HG03095 (cell line): ENCODE measurements around the gene GCAT.
A peak's percentile ranks its signal among the peaks of the same experiment; 100 is the strongest.

ENCODE experiments used
- ATAC-seq: cut with Tn5 transposase; IDR thresholded peaks from one replicate; pipeline ENCODE4 v1.9.1; 2021; ENCODE audit warnings: moderate library complexity; ENCODE audit not compliant: unreplicated experiment

GCAT gene

DNA sequence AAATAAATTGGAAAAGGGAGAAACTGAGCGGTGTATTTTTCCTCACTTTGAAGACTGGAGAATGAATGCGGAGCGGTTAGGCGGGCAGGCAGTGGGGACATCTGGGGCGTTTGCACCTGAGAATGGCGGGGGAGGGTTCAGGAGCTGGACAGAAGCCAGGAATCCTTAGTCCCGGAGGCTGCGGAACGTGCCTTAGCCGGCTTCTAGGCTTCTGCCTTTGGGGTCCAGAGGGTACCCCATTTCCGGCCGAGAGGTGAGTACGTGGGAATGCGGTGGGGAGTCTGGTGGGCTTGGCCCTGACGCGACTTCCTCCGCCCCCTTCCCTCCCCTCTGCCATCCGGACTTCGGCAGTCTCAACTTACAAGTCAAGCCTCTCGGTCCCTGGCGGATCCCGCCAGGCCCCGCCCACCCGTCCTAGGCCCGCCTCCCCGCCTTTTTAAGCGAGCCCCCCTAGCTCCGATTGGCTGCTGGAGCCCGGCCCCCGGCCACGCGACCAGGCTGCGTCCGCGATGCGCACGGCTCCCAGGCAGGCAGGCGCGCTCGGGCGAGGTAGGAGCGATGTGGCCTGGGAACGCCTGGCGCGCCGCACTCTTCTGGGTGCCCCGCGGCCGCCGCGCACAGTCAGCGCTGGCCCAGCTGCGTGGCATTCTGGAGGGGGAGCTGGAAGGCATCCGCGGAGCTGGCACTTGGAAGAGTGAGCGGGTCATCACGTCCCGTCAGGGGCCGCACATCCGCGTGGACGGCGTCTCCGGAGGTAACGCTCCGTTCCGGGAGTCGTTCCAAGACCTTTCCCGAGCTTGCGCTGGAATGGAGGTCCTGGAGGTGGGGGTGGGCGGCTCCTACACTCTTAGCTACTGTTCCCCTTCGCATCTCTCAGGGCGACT is at the start of gene GCAT:
Gene GCAT (plus strand): TSS at position 525 of the 884 bp plus-strand sequence. CDS start 34 bp downstream, at position 559.
- ATAC-seq, result peak; percentile 76

DNA sequence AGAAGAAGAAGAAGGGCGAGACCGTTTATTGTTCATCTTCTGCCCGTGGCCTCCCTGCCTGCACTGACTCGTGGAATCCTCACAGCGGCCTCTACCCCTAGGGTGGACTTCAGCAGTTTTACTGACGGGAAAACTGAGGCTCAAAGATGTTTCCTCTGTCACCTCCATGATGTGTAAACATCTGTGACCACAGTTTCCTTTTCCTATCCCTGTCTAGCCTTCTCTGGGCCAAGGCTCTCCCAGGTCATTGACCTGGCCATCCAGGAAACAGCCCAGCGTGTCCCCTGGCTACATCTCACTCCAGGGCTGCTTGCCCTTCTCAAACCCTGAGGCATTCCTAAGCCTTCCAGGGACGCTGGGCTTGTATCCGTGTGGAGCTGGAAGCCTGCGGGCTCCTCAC is 49.0 kb upstream of the GCAT start:
- ATAC-seq, result no peak

DNA sequence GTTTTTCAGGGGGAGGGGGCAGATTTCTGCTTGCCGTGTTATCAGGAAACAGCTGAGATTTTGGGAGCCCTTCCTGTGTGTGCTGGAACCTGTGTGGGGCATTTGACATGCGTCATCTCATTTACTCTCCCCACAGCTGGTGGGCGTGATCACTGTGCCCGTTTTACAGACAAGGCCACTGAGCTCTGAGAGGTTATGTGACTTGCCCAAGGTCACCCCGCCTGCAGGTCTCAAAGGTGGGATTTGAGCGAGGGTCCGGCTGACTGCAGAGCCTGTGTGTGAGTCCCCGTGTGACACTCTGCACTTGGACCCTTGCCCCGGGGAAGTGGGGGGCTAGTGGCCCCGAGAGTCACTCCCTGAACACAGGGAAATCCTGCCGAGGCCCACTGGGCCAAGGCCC is 48.5 kb upstream of the GCAT start:
- no peak for ATAC-seq

DNA sequence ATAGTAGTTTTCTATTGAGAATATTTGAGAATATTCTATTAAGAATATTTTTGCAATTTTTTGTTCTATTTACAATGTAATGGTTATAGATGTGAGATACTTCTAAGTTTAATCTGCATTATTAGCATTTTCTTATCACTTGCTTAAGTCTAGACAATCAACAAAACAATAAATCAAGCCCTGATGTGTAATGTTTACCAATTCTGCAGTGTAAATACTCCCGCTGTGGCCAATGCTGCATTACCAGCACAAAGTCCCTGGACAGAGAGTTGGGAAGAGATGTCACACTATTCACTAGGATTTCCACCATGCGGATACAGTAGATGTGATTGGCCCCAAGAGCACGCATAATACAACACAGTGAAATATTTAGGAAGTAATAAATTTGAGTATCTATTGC is 47.6 kb upstream of the GCAT start:
- ATAC-seq, result no peak

DNA sequence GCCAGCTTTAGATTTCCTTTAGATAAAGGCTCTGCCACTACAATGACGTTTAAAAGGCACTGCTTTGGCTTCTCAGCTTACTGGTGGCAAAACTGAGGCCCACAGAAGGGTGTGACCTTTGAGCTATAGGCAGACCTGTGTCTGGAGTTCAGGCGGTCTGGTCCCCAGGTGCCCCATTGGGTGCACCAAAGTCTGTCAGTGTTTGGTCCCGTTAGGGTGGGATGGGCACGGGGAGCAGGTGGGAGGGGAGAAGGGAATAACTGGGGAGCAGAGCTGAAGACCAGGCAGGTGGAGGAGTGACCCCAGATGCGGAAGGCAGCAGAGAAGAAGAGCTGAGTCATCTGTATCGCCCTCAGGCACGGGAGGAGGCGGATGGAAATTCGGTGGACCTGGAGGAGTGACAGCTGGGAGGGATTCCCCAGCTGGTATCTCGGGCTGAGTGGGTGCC is 45.3 kb upstream of the GCAT start:
- no peak for ATAC-seq

DNA sequence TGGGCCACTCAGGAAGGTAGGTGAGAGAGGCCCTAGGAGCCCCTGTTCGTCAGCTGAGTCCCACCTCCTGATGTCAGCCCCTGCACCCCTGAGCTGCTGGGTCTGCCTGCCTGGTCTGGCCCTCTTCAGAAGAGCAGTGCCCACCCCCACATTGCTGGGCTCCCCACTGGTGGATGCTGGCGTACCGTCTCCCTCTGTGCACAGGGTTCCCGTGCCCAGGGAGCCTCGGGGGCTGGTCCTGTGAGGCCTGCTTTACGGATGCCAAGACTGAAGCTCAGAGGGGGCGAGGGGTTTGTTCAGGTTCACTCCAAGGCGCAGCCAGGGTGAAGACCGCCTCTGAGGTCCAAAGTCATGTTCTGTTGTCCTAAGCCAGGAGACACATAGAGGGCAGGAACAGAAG is 44.7 kb upstream of the GCAT start:
- ATAC-seq, result no peak

DNA sequence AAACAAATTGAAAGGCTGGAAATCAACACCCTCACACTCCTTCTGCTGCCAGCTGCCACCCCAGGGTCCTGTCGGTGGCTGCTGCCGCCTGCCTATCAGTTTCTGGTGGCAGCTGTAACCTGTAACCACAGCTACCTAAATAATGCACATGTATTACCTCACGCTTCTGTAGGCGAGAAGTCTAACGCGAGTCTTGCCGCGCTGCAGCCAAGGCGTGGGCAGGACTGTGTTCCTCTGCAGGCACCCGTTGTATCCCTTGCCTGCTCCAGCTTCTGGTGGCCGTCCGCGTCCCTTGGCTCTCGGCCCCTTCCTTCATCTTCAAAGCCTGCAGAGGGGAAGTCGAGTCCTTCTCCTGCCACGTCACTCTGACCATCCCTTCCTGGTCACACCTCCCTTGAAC is 44.1 kb upstream of the GCAT start:
- ATAC-seq, result no peak

DNA sequence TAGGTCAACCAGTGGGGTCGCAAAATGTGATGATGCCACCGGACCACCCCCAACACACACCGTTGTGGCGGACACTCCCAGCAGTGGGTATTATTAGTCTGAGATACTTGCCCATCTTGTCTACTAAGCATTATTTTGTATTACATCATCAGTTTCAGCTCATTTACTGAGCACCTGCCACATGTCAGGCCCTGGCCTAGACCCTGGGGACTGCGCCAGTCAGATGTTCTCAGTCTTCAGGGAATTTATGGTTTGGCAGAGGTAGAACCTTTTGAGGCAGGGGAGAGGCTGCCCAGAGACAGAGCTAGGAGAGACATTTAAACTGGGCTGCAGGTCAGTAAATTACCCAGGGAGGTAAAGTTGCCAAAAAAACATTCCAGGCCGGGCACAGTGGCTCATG is 43.1 kb upstream of the GCAT start:
- ATAC-seq, result no peak

DNA sequence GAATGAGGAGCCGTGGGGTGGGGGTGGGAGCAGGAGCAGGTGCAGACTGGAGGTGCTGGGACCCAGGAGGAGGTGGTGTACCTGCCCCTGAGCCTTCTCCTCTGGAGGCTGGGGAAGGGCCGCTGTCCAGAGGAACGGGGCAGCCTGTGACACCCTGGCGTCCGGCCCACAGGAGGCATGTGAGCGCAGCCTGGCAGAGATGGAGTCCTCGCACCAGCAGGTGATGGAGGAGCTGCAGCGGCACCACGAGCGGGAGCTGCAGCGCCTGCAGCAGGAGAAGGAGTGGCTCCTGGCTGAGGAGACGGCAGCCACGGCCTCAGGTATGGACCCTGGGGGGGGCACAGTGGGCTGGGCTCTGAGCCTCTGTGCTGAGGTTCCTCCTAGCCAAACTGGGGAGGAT is 42.2 kb upstream of the GCAT start:
- no peak for ATAC-seq

DNA sequence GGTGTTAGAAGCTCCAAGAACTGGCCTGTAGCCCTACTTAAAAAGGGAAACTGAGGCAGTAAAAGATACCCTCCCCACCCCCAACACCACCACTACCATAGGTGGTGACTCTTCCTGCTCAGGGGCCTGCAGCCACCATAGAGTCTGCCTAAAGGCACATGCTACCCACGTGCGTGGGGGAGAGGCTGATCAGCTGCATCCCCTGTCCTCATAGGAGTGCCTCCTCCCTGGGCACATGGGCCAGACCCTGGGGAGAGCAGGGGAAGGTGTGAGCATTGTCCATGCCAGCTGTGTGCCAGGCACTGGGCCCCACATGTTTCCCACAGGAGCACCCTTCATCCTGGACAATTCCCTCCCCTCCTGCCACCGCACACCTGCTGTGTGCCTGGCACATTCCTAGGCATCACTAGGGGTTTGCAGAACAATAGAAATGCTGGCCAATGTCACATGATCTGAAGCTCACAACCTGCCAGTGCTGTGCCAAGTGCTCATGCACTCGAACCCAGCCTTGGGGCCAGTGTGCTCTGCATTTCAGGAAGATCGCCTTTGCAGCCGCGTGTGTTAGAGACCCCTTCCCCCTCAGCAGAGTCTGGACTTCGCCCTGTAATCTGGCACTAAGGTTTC is 41.7 kb upstream of the GCAT start:
- no peak for ATAC-seq

DNA sequence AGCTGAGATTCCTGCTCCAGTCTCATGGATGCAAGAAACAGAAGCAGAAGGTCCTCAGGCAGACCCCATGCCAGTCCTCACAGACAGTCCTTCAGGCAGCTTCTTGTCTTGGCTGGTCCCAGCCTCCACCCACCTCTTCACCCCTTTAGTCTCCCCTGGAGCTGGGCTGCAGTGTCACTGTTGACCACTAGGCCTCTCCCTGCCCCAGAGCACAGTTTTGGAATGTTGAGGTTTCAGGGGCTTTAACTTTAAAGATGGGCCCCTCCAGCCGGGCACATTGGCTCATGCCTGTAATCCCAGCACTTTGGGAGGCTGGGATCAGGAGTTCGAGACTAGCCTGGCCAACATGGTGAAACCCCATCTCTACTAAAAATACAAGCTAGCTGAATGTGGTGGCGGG is 39.5 kb upstream of the GCAT start:
- ATAC-seq, result no peak

DNA sequence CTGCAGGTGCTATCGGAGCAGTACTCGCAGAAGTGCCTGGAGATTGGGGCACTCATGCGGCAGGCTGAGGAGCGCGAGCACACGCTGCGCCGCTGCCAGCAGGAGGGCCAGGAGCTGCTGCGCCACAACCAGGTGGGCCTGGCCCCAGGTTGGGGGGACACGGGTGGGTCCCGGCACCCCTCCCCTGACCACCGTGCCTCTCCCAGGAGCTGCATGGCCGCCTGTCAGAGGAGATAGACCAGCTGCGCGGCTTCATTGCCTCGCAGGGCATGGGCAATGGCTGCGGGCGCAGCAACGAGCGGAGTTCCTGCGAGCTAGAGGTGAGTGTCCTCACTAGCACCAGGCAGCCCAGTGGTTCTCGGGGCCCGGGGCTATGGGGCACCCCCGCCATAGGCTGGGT is 38.7 kb upstream of the GCAT start:
- ATAC-seq, result no peak

DNA sequence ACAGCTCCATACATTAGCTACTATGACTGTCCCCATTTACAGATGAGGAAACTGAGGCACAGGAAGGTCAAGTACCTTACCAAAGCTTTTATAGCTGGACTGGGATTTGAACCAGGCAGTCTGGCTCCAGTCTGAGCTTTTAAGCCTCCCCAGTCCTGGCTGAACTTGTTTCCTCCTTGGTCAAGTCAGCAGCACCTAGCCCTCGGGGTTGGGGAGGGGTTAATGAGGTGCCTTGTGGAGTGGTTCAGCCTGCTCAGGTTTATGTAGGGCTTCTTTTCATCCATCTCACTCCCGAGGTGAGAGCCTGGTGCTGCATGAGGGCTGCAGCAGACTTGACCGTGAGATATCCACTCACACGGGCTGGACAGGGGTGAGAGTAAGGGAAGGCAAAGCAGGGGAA is 36.7 kb upstream of the GCAT start:
- no peak for ATAC-seq

DNA sequence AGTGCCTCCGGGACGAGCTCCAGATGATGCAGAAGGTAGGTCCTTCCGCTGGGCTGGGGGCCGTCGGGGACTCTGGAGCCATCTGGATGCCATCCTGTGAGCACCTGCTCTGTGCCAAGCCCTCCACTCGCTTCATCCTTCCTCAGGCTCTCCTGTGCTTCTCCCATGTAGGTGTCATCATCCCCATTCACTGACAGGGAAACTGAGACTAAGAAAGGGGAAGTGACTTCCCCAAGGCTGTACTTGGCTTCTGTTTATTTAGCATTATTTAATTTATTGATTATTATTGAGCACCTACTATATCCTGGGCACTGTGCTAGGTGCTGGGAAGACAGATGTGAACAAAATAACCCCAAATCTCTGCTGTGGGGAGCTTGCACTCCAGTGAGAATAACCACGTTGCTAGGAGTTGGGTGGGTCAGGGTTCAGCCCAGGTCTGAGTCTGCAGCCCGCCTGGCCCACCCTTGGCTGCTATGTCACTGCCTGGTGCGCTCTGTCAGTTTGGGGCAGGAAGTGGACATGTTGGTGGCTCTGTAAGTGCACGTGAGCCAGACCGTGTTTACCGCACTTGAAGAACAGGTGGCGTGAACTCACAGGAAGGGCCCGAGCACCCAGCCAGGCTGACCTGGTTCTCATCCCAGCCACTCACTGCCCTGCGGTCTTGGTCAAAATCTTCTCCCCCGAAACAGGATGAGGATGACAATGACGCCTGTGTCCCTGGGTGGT is 35.9 kb upstream of the GCAT start:
- no peak for ATAC-seq

DNA sequence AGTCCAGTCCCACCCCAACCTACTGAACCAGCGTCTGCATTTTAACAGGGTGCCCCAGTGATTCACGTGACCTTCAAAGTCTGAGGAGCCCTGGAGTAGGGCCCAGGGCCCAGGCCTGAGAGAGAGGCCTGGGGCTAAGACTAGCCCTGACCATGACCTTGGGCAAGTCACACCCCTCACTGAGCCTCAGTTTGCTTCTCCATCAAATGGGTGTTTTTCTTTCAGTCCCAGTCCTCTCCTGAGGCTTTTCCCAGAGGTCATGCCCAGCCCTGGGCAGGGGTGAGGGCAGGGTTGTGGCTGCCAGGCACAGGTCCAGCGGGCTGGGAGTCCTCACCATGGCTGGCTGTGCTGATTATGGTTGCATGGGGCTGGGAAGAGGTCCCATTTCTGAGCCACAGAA is 33.0 kb upstream of the GCAT start:
- no peak for ATAC-seq

DNA sequence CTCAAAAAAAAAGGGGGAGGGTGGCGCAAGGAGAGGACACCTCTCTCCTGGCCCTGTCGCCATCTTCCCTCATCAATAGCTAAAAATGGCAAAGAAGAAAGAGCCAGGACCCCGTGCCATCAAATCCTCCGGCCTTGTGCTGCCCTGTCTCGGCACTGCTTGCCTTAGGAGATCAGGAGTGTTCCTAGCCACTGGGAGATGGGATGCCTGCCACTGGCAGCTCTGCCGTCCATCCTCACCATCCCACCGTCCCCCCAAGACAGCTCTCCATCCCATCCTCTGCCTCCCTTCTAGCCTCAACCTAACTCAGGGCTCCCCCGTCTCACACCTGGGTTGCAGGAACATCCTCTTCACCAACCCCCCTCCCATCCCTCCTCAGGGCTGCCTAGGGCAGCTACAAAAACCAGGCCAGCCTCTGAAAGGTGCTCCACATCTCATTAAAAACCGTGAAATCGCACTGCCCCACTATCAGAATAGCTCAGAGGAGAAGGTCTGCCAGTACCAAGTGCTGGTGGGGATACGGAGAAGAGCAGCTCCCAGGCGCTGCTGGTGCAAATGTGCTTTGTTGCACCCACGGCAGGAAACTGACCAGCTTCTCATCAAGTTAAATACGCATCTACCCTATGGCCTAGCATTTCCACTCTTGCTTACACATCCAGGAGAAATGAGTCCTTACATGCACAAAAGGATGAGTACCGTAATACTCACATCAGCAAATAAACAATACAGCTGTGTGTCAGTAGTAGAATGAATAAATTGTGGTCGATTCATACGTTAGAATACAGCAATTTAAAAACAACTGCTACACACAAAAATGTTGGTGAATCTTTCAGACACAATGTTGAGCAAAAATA is 31.7 kb upstream of the GCAT start:
- ATAC-seq, result no peak

DNA sequence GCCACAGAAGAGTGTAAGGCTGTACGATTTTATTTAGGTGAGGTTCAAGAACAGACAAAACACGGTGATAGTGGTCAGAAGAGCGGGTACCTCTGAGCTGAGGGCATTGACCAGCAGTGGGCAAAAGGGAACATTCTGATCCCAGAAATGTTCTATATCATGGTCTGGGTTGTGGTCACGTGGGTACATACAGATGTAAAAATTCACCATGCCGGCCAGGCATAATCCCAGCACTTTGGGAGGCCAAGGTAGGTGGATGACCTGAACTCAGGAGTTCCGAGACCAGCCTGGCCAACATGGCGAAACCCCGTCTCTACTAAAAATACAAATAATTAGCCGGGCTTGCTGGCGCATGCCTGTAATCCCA is 31.1 kb upstream of the GCAT start:
- ATAC-seq, result no peak

DNA sequence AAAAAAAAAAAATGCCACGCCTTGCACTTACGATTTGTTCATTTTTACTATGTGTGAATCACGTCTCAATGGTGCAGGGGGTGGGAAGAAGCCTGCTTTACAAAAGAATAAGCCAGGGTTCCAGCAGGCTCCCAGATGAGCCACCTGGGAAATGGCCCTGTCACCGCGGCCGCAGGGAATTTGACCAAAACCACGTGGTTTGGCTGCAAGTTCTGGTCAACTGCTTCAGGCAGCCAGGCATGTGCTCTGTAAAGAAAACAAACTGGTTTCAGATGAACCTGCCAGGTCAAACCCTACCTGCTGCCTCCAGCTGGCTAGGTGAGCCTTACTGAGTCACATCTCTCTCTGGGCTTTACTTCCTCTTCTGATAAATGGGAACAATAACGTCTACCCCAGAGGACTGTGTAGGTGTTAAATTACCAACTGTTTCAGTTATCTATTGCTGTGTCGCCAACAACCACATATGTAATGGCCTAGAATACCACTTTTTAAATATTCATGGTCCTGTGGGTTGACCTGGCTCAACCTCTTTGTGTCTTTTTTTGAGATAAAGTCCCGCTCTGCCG is 30.5 kb upstream of the GCAT start:
- ATAC-seq, result no peak

DNA sequence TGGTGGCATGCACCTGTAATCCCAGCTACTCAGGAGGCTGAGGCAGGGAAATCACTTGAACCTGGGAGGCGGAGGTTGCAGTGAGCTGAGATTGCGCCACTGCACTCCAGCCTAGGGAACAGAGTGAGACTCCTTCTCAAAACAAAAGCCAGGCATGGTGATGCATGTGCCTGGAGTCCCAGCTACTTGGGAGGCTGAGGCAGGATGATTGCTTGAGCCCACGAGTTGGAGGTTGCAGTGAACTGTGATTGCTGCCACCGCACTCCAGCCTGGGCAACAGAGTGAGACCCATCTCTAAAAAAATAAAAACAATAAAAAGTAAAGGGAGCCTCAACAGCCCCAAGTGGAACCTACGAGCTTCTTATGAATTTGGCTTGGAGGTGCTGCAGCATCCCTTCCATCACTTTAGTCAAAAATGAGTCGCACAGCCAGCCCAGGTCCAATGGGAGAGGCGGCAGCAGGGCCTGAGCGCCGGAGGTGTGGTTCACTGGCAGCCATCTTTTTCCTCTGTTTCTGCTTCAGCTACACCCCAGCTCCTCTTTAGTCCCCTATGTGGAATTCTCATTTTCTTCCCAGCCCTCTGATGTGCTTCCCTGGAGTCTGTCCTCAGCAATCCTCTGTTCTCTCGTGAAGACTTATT is 29.2 kb upstream of the GCAT start:
- no peak for ATAC-seq

DNA sequence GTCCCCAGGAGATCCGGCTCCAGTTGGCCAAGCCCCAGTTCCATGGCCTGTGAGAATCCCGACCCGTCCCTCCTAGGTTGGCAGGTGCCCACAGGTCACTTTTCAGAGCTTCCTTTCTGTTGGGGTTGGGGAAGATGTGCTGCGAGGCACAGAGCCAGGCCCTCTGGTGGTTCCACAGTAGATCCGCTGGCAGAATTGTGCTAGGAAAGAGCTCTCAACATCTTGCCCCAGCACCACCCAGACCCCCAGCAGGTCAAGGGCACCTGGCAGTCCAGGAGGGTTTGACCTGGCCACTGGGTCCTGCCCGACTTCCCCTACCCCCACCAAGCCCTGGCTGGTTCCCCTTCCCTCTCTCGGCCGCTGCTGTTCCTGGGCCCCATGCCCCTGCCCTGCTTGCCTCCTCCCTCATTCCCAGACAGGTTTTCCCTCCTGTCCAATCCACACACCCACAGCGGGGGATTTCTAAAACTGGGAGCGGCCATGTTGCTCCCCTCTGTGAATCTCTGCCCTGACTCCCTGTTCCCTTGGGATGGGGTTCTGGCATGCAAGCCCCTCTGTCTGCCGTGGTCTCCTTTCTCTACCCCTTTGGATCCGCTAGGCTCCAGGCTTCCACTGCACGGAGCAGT is 26.2 kb upstream of the GCAT start:
- ATAC-seq, result no peak
